ENCODE measurements around the gene SHC1. TPM values are rescaled to one million over a fixed set of nuclear protein-coding genes. Genes with fewer than 3 reads are reported as not detected.

The SHC1 gene
- polyA plus RNA-seq, 1 experiment: 371 TPM

GRCh38 chr1:154962795-154963330, 7.7 kb downstream of the SHC1 start:
- POLR2A ChIA-PET: interaction anchor here (5.6 kb wide), 1 partner anchor 9 kb away, joined by 59 read pairs; the partner anchor contains the start of gene SHC1
- peak overlapping the region; percentile 74; the same call in 1 of the 2 replicates for H3K4me3 ChIP-seq (ENCODE audit: low read depth, low read length)
- no peak overlapping the region for H3K27ac ChIP-seq (ENCODE audit: low read depth, low read length)
- no peaks in the 10 kb centered on the region; the same call in 1 of the 2 replicates for H3K9me3 ChIP-seq (ENCODE audit: control insufficient read depth, insufficient read depth, low read length)
- TF ChIP-seq CTCF (IDR thresholded peaks at IDR 0.05; ENCODE audit: low read depth, low read length): no peak
- DNase-seq (ENCODE audit: low read depth, low spot score): no peak
- CTCF ChIA-PET: interaction anchor here (0.7 to 2.1 kb wide), 2 partner anchors 37 to 54 kb away, joined by 3 to 11 read pairs; no protein-coding TSS in a partner anchor
- no peaks in the 10 kb centered on the region for H3K27me3 ChIP-seq (ENCODE audit: control insufficient read depth, insufficient read depth, low read length)

GRCh38 chr1:154962156-154962749, 8.3 kb downstream of the SHC1 start:
- no peaks in the 10 kb centered on the region; the same call in 1 of the 2 replicates for H3K9me3 ChIP-seq (ENCODE audit: control insufficient read depth, insufficient read depth, low read length)
- POLR2A ChIA-PET: interaction anchor here (1.0 to 5.6 kb wide), 3 partner anchors 9 to 34 kb away, joined by 3 to 59 read pairs (median 4); partner anchors contain the start of genes PMVK and SHC1
- peak overlapping the region; percentile 81 for H3K27ac ChIP-seq (ENCODE audit: low read depth, low read length)
- H3K4me3 ChIP-seq (ENCODE audit: low read depth, low read length): peak overlapping the region; percentile 74
- TF ChIP-seq CTCF (IDR thresholded peaks at IDR 0.05; ENCODE audit: low read depth, low read length): no peak
- H3K27me3 ChIP-seq (ENCODE audit: control insufficient read depth, insufficient read depth, low read length): no peaks in the 10 kb centered on the region
- CTCF ChIA-PET: interaction anchor here (0.7 to 2.1 kb wide), 2 partner anchors 37 to 55 kb away, joined by 3 to 11 read pairs; no protein-coding TSS in a partner anchor
- DNase-seq (ENCODE audit: low read depth, low spot score): no peak

- no peaks in the 10 kb centered on the region; the same call in 1 of the 2 replicates for H3K9me3 ChIP-seq (ENCODE audit: control insufficient read depth, insufficient read depth, low read length)
- POLR2A ChIA-PET: interaction anchor here (0.5 to 5.6 kb wide), 8 partner anchors 10 to 304 kb away, joined by 3 to 59 read pairs (median 4); partner anchors contain the start of genes PMVK and SHC1
- H3K4me3 ChIP-seq (ENCODE audit: low read depth, low read length): peak within 1 kb of the TSS; percentile 74
- DNase-seq (ENCODE audit: low read depth, low spot score): no peak
- peak; percentile 16 for TF ChIP-seq CTCF (IDR thresholded peaks at IDR 0.05; ENCODE audit: low read depth, low read length)
- H3K27ac ChIP-seq (ENCODE audit: low read depth, low read length): peak within 1 kb of the TSS; percentile 81
- CTCF ChIA-PET: interaction anchor here (0.6 to 2.1 kb wide), 5 partner anchors 9 to 56 kb away, joined by 3 to 11 read pairs (median 4); partner anchors contain the start of gene SHC1
- no peaks in the 10 kb centered on the region for H3K27me3 ChIP-seq (ENCODE audit: control insufficient read depth, insufficient read depth, low read length)
These were observed 9.1 kb downstream of the SHC1 start, which contains the start of gene PYGO2 for GRCh38 chr1:154961207-154962155. Gene PYGO2 (minus strand): TSS chr1:154961782. CDS start chr1:154961576, 206 bp downstream.

- no peak overlapping the region for H3K27ac ChIP-seq (ENCODE audit: low read depth, low read length)
These were observed 10.0 kb downstream of the SHC1 start for GRCh38 chr1:154960446-154961136.

More at GRCh38 chr1:154960446-154961136, 10.0 kb downstream of the SHC1 start:
- TF ChIP-seq CTCF (IDR thresholded peaks at IDR 0.05; ENCODE audit: low read depth, low read length): no peak
- ChIA-PET CTCF (interaction anchor here (0.6 to 2.1 kb wide), 7 partner anchors 8 to 125 kb away, joined by 3 to 11 read pairs (median 4); partner anchors contain the start of gene SHC1), POLR2A (interaction anchor here (0.9 to 5.6 kb wide), 6 partner anchors 11 to 124 kb away, joined by 3 to 59 read pairs (median 4); partner anchors contain the start of genes PMVK and SHC1)
- H3K4me3 ChIP-seq (ENCODE audit: low read depth, low read length): peak overlapping the region; percentile 74
- no peaks in the 10 kb centered on the region for H3K27me3 ChIP-seq (ENCODE audit: control insufficient read depth, insufficient read depth, low read length)
- no peaks in the 10 kb centered on the region; the same call in 1 of the 2 replicates for H3K9me3 ChIP-seq (ENCODE audit: control insufficient read depth, insufficient read depth, low read length)
- no peak for DNase-seq (ENCODE audit: low read depth, low spot score)
